ENCODE results near the gene TARS2. TPM values are rescaled to one million over a fixed set of nuclear protein-coding genes. Genes with fewer than 3 reads are reported as not detected.

Gene TARS2
- polyA plus RNA-seq, 1 experiment: 14.6 TPM

DNA sequence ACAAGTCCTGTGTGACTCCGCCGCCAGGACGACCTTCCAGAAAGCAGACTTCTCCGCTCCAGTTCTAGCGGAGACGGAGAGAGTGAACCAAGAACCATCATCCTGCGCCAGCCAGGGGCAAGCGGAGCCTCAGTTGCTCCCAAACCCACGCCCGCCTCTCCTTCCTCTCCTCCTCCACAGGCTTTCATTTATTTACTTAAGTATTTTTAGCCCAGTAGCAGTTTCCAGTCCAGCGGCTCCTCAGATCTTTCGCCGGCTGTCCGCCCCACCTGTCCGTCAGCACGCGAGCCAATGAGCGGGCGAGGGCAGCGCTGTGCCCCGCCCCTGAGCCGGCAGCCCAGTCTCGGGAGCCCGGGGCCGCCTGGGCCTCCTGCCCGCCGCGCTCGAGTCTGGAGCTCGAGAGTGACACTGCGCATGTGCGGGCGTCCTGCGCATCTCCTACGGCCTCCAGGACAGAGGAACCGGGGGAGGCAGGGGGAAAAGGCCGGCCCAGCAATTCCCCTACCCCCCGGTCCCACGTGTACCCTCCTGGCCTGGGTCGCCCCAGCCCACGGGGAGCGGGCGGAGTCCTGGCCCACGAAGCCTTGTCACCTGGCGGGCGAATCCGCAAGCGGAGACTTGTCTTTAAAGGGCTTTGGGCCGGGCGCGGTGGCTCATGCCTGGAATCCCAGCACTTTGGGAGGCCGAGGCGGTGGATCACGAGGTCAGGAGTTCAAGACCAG is 28.3 kb downstream of the TARS2 start, which contains the start of gene FALEC:
TSS of gene FALEC (plus strand) at position 425 of the 722 bp plus-strand sequence.
- Histone ChIP-seq H3K27ac (ENCODE audit: low read depth, low read length) (peak within 1 kb of the TSS; percentile 47), H3K9me3 (ENCODE audit: control insufficient read depth, insufficient read depth, low read length) (no peaks in the 10 kb centered on the region), H3K27me3 (ENCODE audit: control insufficient read depth, insufficient read depth, low read length) (no peaks in the 10 kb centered on the region), H3K4me3 (ENCODE audit: low read depth, low read length) (peak within 1 kb of the TSS; percentile 66)
- ChIA-PET POLR2A (interaction anchor here (0.5 to 2.1 kb wide), 11 partner anchors 8 to 64 kb away, joined by 3 to 12 read pairs (median 5); partner anchors contain the start of genes ECM1, MCL1 and TARS2), CTCF (interaction anchor here (0.7 to 3.4 kb wide), 5 partner anchors 17 to 297 kb away, joined by 3 to 26 read pairs (median 5); no protein-coding TSS in a partner anchor)
- TF ChIP-seq, protein P1, sequence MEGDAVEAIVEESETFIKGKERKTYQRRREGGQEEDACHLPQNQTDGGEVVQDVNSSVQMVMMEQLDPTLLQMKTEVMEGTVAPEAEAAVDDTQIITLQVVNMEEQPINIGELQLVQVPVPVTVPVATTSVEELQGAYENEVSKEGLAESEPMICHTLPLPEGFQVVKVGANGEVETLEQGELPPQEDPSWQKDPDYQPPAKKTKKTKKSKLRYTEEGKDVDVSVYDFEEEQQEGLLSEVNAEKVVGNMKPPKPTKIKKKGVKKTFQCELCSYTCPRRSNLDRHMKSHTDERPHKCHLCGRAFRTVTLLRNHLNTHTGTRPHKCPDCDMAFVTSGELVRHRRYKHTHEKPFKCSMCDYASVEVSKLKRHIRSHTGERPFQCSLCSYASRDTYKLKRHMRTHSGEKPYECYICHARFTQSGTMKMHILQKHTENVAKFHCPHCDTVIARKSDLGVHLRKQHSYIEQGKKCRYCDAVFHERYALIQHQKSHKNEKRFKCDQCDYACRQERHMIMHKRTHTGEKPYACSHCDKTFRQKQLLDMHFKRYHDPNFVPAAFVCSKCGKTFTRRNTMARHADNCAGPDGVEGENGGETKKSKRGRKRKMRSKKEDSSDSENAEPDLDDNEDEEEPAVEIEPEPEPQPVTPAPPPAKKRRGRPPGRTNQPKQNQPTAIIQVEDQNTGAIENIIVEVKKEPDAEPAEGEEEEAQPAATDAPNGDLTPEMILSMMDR (IDR thresholded peaks at IDR 0.05; ENCODE audit: low read depth, low read length): no peak
- peak; percentile 89 for DNase-seq (ENCODE audit: low read depth, low spot score)

DNA sequence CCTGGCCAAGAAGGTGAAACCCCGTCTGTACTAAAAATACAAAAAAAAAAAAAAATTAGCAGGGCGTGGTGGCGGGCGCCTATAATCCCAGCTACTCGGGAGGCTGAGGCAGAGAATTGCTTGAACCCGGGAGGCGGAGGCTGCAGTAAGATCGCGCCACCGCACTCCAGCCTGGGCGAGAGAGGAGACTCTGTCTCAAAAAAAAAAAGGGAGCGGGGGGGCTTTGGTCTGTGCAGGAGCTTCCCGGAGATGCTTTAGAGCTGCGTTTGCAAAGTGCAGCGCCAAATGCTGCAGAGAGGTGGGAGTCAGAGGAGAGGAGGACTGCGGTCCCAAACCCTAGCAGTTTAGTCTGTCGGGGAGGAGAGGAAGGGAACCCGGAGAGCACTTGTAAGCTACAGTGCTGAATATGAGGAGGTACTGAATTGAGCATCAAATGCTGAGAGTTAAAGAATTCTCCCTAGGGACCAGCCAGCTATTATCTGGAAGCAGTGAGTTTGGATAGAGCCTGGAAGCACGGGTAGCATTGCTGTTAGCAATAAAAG is 28.9 kb downstream of the TARS2 start:
- TF ChIP-seq, protein P1 (IDR thresholded peaks at IDR 0.05; ENCODE audit: low read depth, low read length): 0 out of 2 replicates have a peak, but pooled peaks have one; percentile 21
- H3K4me3 ChIP-seq (ENCODE audit: low read depth, low read length): peak overlapping the region; percentile 66
- POLR2A ChIA-PET: interaction anchor here (0.5 to 2.1 kb wide), 10 partner anchors 8 to 64 kb away, joined by 3 to 12 read pairs (median 6); partner anchors contain the start of genes ECM1, MCL1 and TARS2
- CTCF ChIA-PET: interaction anchor here (0.7 to 3.4 kb wide), 5 partner anchors 17 to 296 kb away, joined by 3 to 26 read pairs (median 5); no protein-coding TSS in a partner anchor
- no peaks in the 10 kb centered on the region for H3K27me3 ChIP-seq (ENCODE audit: control insufficient read depth, insufficient read depth, low read length)
- DNase-seq (ENCODE audit: low read depth, low spot score): no peak
- H3K27ac ChIP-seq (ENCODE audit: low read depth, low read length): peak overlapping the region; percentile 1
- H3K9me3 ChIP-seq (ENCODE audit: control insufficient read depth, insufficient read depth, low read length): no peaks in the 10 kb centered on the region

GRCh38 chr1:150516616-150517015 is 29.4 kb downstream of the TARS2 start:
- H3K9me3 ChIP-seq (ENCODE audit: control insufficient read depth, insufficient read depth, low read length): no peaks in the 10 kb centered on the region
- ChIA-PET CTCF (interaction anchor here (0.6 to 3.4 kb wide), 5 partner anchors 16 to 441 kb away, joined by 3 to 26 read pairs (median 5); no protein-coding TSS in a partner anchor), POLR2A (interaction anchor here (1.0 to 2.1 kb wide), 6 partner anchors 9 to 63 kb away, joined by 4 to 12 read pairs (median 7); partner anchors contain the start of genes ECM1 and MCL1)
- H3K27me3 ChIP-seq (ENCODE audit: control insufficient read depth, insufficient read depth, low read length): no peaks in the 10 kb centered on the region
- TF ChIP-seq, protein P1 (IDR thresholded peaks at IDR 0.05; ENCODE audit: low read depth, low read length): no peak
- H3K4me3 ChIP-seq (ENCODE audit: low read depth, low read length): peak overlapping the region; percentile 66
- DNase-seq (ENCODE audit: low read depth, low spot score): no peak
- no peak overlapping the region for H3K27ac ChIP-seq (ENCODE audit: low read depth, low read length)

DNA sequence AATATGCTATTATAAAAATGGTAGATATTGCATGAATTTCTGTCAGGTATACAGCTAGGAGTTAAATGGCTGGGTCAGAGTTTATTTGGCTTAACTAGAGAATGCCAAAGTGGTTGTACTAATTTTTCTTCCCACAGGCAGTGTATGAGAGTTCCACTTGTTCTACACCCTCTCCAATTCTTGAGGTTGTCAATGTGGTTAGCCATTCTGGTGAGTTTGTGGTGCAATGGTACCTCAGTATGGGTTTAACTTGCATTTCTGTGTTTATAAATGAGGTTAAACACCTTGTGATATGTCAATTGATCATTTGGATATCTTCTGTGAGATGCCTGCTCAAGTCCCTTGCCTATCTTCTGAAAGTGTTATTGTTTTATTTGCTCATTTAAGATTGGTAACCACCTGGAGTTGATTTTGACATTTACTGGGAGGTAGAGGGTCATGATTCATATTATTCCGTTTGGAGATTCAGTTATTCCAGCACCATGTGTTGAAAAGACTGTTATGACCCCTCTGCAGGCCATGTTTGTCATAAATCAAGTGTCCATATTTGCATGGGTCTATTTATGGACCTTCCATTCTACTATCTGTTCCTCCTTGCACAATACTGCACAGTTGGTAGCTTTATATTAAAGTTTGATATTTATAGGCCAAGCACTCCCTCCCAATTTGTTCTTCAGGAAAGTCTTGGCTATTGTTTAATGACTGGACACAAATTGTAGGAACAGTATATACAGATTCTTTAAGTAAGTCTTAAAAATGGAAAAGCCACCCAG is 34.2 kb downstream of the TARS2 start:
- ChIA-PET CTCF (interaction anchor here (0.6 to 1.1 kb wide), 2 partner anchors 11 to 27 kb away, joined by 3 to 12 read pairs; no protein-coding TSS in a partner anchor), POLR2A (no interaction called here)
- Histone ChIP-seq H3K27me3 (ENCODE audit: control insufficient read depth, insufficient read depth, low read length) (no peaks in the 10 kb centered on the region), H3K27ac (ENCODE audit: low read depth, low read length) (no peak overlapping the region), H3K9me3 (ENCODE audit: control insufficient read depth, insufficient read depth, low read length) (no peaks in the 10 kb centered on the region; the same call in 1 of the 2 replicates), H3K4me3 (ENCODE audit: low read depth, low read length) (no peak overlapping the region)
- no peak for DNase-seq (ENCODE audit: low read depth, low spot score)
- TF ChIP-seq, protein P1 (IDR thresholded peaks at IDR 0.05; ENCODE audit: low read depth, low read length): no peak
